Measurements from ENCODE around the gene MAD1L1. TPM values are rescaled to one million over a fixed set of nuclear protein-coding genes. Genes with fewer than 3 reads are reported as not detected.

Gene MAD1L1
- total and polyA plus RNA-seq, 7 experiments from 2014 or later: 112 to 314 (median 136) TPM

GRCh38 chr7:2223321-2223720 lies 9.4 kb downstream of the MAD1L1 start:
- Histone ChIP-seq H3K4me3 (ENCODE audit: low read length) (no peak overlapping the region), H3K36me3 (ENCODE audit: control insufficient read depth in 2 of 3, insufficient read depth in 3 of 3, low read length in 3 of 3) (peaks cover 0 to 89% (median 0%) of the 10 kb centered on the region in 3 experiments), H3K4me1 (ENCODE audit: control insufficient read depth in 2 of 2, insufficient read depth in 2 of 2, low read length in 2 of 2) (no peaks in the 10 kb centered on the region), H3K27me3 (ENCODE audit: control insufficient read depth in 2 of 2, insufficient read depth in 2 of 2, low read length in 2 of 2) (no peaks in the 10 kb centered on the region), H3K27ac (ENCODE audit: low read depth, low read length) (no peak overlapping the region), H3K9me3 (ENCODE audit: control insufficient read depth in 2 of 3, low read length in 3 of 3) (no peaks in the 10 kb centered on the region)
- intact Hi-C loops (cut with micrococcal nuclease): no loop called here
- ATAC-seq: no peak
- H3K4me1 Mint-ChIP-seq: peaks cover 0 to 14% (median 4%) of the 10 kb centered on the region in 7 donors
- CTCF ChIA-PET: no interaction called here
- peaks cover 4 to 30% (median 8%) of the 10 kb centered on the region in 5 donors for H3K36me3 Mint-ChIP-seq
- no peak overlapping the region for H3K27ac Mint-ChIP-seq
- DNase-seq: no peak
- no peak overlapping the region for H3K4me3 Mint-ChIP-seq
- POLR2A ChIA-PET: no interaction called here
- H3K27me3 Mint-ChIP-seq: no peaks in the 10 kb centered on the region
- peaks cover 0 to 2% (median 0%) of the 10 kb centered on the region in 11 donors for H3K9me3 Mint-ChIP-seq

- Histone ChIP-seq H3K4me3 (ENCODE audit: low read length) (no peak overlapping the region), H3K9me3 (ENCODE audit: control insufficient read depth in 2 of 3, low read length in 3 of 3) (no peaks in the 10 kb centered on the region), H3K27ac (ENCODE audit: low read depth, low read length) (no peak overlapping the region), H3K36me3 (ENCODE audit: control insufficient read depth in 2 of 3, insufficient read depth in 3 of 3, low read length in 3 of 3) (peaks cover 0 to 91% (median 3%) of the 10 kb centered on the region in 3 experiments), H3K27me3 (ENCODE audit: control insufficient read depth in 2 of 2, insufficient read depth in 2 of 2, low read length in 2 of 2) (no peaks in the 10 kb centered on the region), H3K4me1 (ENCODE audit: control insufficient read depth in 2 of 2, insufficient read depth in 2 of 2, low read length in 2 of 2) (no peaks in the 10 kb centered on the region)
- Mint-ChIP-seq H3K9me3 (peaks cover 0 to 2% (median 0%) of the 10 kb centered on the region in 11 donors), H3K27me3 (no peaks in the 10 kb centered on the region), H3K4me1 (peaks cover 0 to 14% (median 0%) of the 10 kb centered on the region in 7 donors), H3K27ac (no peak overlapping the region), H3K4me3 (no peak overlapping the region), H3K36me3 (peaks cover 4 to 34% (median 8%) of the 10 kb centered on the region in 5 donors)
- ChIA-PET CTCF (no interaction called here), POLR2A (no interaction called here)
- ATAC-seq (no peak), DNase-seq (no peak)
- intact Hi-C loops (cut with micrococcal nuclease): no loop called here
These were observed 10.2 kb downstream of the MAD1L1 start for GRCh38 chr7:2222516-2222915.

GRCh38 chr7:2220954-2221353 lies 11.8 kb downstream of the MAD1L1 start:
- H3K4me3 ChIP-seq (ENCODE audit: low read length): no peak overlapping the region
- no peak overlapping the region for H3K27ac ChIP-seq (ENCODE audit: low read depth, low read length)
- no peak for DNase-seq
- H3K4me3 Mint-ChIP-seq: no peak overlapping the region
- no peaks in the 10 kb centered on the region for H3K4me1 ChIP-seq (ENCODE audit: control insufficient read depth in 2 of 2, insufficient read depth in 2 of 2, low read length in 2 of 2)
- H3K9me3 Mint-ChIP-seq: peaks cover 0 to under 1% (median 0%) of the 10 kb centered on the region in 11 donors
- CTCF ChIA-PET: no interaction called here
- no peaks in the 10 kb centered on the region for H3K27me3 Mint-ChIP-seq
- H3K36me3 Mint-ChIP-seq: peaks cover 4 to 47% (median 16%) of the 10 kb centered on the region in 5 donors
- H3K27ac Mint-ChIP-seq: no peak overlapping the region
- no peaks in the 10 kb centered on the region for H3K9me3 ChIP-seq (ENCODE audit: control insufficient read depth in 2 of 3, low read length in 3 of 3)
- H3K27me3 ChIP-seq (ENCODE audit: control insufficient read depth in 2 of 2, insufficient read depth in 2 of 2, low read length in 2 of 2): no peaks in the 10 kb centered on the region
- ATAC-seq: no peak
- intact Hi-C loops (cut with micrococcal nuclease): no loop called here
- POLR2A ChIA-PET: no interaction called here
- peaks cover 0 to 92% (median 6%) of the 10 kb centered on the region in 3 experiments for H3K36me3 ChIP-seq (ENCODE audit: control insufficient read depth in 2 of 3, insufficient read depth in 3 of 3, low read length in 3 of 3)
- H3K4me1 Mint-ChIP-seq: peaks cover 0 to 13% (median 0%) of the 10 kb centered on the region in 7 donors

- Mint-ChIP-seq H3K27me3 (no peaks in the 10 kb centered on the region), H3K9me3 (no peaks in the 10 kb centered on the region), H3K36me3 (peaks cover 5 to 48% (median 21%) of the 10 kb centered on the region in 5 donors), H3K4me3 (no peak overlapping the region), H3K27ac (no peak overlapping the region), H3K4me1 (peaks cover 0 to 12% (median 0%) of the 10 kb centered on the region in 7 donors)
- Histone ChIP-seq H3K9me3 (ENCODE audit: control insufficient read depth in 2 of 3, low read length in 3 of 3) (no peaks in the 10 kb centered on the region), H3K27me3 (ENCODE audit: control insufficient read depth in 2 of 2, insufficient read depth in 2 of 2, low read length in 2 of 2) (no peaks in the 10 kb centered on the region), H3K4me1 (ENCODE audit: control insufficient read depth in 2 of 2, insufficient read depth in 2 of 2, low read length in 2 of 2) (no peaks in the 10 kb centered on the region), H3K36me3 (ENCODE audit: control insufficient read depth in 2 of 3, insufficient read depth in 3 of 3, low read length in 3 of 3) (peaks cover 0 to 92% (median 6%) of the 10 kb centered on the region in 3 experiments), H3K27ac (ENCODE audit: low read depth, low read length) (no peak overlapping the region), H3K4me3 (ENCODE audit: low read length) (no peak overlapping the region)
- ATAC-seq: no peak
- no peak for DNase-seq
- POLR2A ChIA-PET: no interaction called here
- CTCF ChIA-PET: interaction anchor here (0.7 kb wide), 1 partner anchor 179 kb away, joined by 3 read pairs; no protein-coding TSS in a partner anchor
- intact Hi-C loops (cut with micrococcal nuclease): no loop called here
These were observed 12.2 kb downstream of the MAD1L1 start for GRCh38 chr7:2220506-2220905.

GRCh38 chr7:2220030-2220429 lies 12.7 kb downstream of the MAD1L1 start:
- Mint-ChIP-seq H3K36me3 (peaks cover 6 to 48% (median 23%) of the 10 kb centered on the region in 5 donors), H3K9me3 (no peaks in the 10 kb centered on the region), H3K4me1 (peaks cover 0 to 12% (median 0%) of the 10 kb centered on the region in 7 donors), H3K27ac (no peak overlapping the region), H3K27me3 (no peaks in the 10 kb centered on the region), H3K4me3 (no peak overlapping the region)
- CTCF ChIA-PET: interaction anchor here (0.7 kb wide), 1 partner anchor 179 kb away, joined by 3 read pairs; no protein-coding TSS in a partner anchor
- no peaks in the 10 kb centered on the region for H3K4me1 ChIP-seq (ENCODE audit: control insufficient read depth in 2 of 2, insufficient read depth in 2 of 2, low read length in 2 of 2)
- POLR2A ChIA-PET: no interaction called here
- ATAC-seq (no peak), DNase-seq (no peak)
- intact Hi-C loops (cut with micrococcal nuclease): no loop called here
- H3K4me3 ChIP-seq (ENCODE audit: low read length): no peak overlapping the region
- no peak overlapping the region for H3K27ac ChIP-seq (ENCODE audit: low read depth, low read length)
- no peaks in the 10 kb centered on the region for H3K9me3 ChIP-seq (ENCODE audit: control insufficient read depth in 2 of 3, low read length in 3 of 3)
- H3K27me3 ChIP-seq (ENCODE audit: control insufficient read depth in 2 of 2, insufficient read depth in 2 of 2, low read length in 2 of 2): no peaks in the 10 kb centered on the region
- H3K36me3 ChIP-seq (ENCODE audit: control insufficient read depth in 2 of 3, insufficient read depth in 3 of 3, low read length in 3 of 3): peaks cover 0 to 91% (median 6%) of the 10 kb centered on the region in 3 experiments

GRCh38 chr7:2219606-2220005 lies 13.1 kb downstream of the MAD1L1 start:
- no peaks in the 10 kb centered on the region for H3K27me3 Mint-ChIP-seq
- H3K4me3 ChIP-seq (ENCODE audit: low read length): no peak overlapping the region
- no peak overlapping the region for H3K4me3 Mint-ChIP-seq
- no peaks in the 10 kb centered on the region for H3K27me3 ChIP-seq (ENCODE audit: control insufficient read depth in 2 of 2, insufficient read depth in 2 of 2, low read length in 2 of 2)
- H3K4me1 ChIP-seq (ENCODE audit: control insufficient read depth in 2 of 2, insufficient read depth in 2 of 2, low read length in 2 of 2): no peaks in the 10 kb centered on the region
- CTCF ChIA-PET: interaction anchor here (0.7 kb wide), 1 partner anchor 178 kb away, joined by 3 read pairs; no protein-coding TSS in a partner anchor
- H3K27ac Mint-ChIP-seq: no peak overlapping the region
- peaks cover 0 to 13% (median 0%) of the 10 kb centered on the region in 7 donors for H3K4me1 Mint-ChIP-seq
- peaks cover 6 to 48% (median 23%) of the 10 kb centered on the region in 5 donors for H3K36me3 Mint-ChIP-seq
- ATAC-seq (no peak), DNase-seq (no peak)
- no peaks in the 10 kb centered on the region for H3K9me3 Mint-ChIP-seq
- peaks cover 0 to 91% (median 6%) of the 10 kb centered on the region in 3 experiments for H3K36me3 ChIP-seq (ENCODE audit: control insufficient read depth in 2 of 3, insufficient read depth in 3 of 3, low read length in 3 of 3)
- H3K27ac ChIP-seq (ENCODE audit: low read depth, low read length): no peak overlapping the region
- POLR2A ChIA-PET: no interaction called here
- intact Hi-C loops (cut with micrococcal nuclease): no loop called here
- H3K9me3 ChIP-seq (ENCODE audit: control insufficient read depth in 2 of 3, low read length in 3 of 3): no peaks in the 10 kb centered on the region

GRCh38 chr7:2219136-2219535 lies 13.6 kb downstream of the MAD1L1 start:
- no peak overlapping the region for H3K4me3 ChIP-seq (ENCODE audit: low read length)
- no peaks in the 10 kb centered on the region for H3K4me1 ChIP-seq (ENCODE audit: control insufficient read depth in 2 of 2, insufficient read depth in 2 of 2, low read length in 2 of 2)
- ATAC-seq: no peak
- Mint-ChIP-seq H3K9me3 (no peaks in the 10 kb centered on the region), H3K27ac (no peak overlapping the region), H3K36me3 (peaks cover 6 to 45% (median 21%) of the 10 kb centered on the region in 5 donors), H3K27me3 (no peaks in the 10 kb centered on the region), H3K4me3 (no peak overlapping the region), H3K4me1 (peaks cover 0 to 13% (median 0%) of the 10 kb centered on the region in 7 donors)
- intact Hi-C loops (cut with micrococcal nuclease): no loop called here
- H3K36me3 ChIP-seq (ENCODE audit: control insufficient read depth in 2 of 3, insufficient read depth in 3 of 3, low read length in 3 of 3): peaks cover 0 to 91% (median 6%) of the 10 kb centered on the region in 3 experiments
- ChIA-PET POLR2A (no interaction called here), CTCF (no interaction called here)
- no peaks in the 10 kb centered on the region for H3K27me3 ChIP-seq (ENCODE audit: control insufficient read depth in 2 of 2, insufficient read depth in 2 of 2, low read length in 2 of 2)
- no peak overlapping the region for H3K27ac ChIP-seq (ENCODE audit: low read depth, low read length)
- H3K9me3 ChIP-seq (ENCODE audit: control insufficient read depth in 2 of 3, low read length in 3 of 3): no peaks in the 10 kb centered on the region
- DNase-seq: no peak
